Left hindlimb (tissue), 1 donor: ENCODE data around the gene CCNO.

Experiments
- DNase-seq: peaks from one replicate; pipeline ENCODE4 v3.0.0-alpha.2; 2018

Gene CCNO

GRCh38 chr5:55232985-55233928, at the start of gene CCNO:
TSS of gene CCNO (minus strand) at chr5:55233608. CDS start at chr5:55233523, 85 bp downstream.
- DNase-seq: peak; percentile 77

DNA sequence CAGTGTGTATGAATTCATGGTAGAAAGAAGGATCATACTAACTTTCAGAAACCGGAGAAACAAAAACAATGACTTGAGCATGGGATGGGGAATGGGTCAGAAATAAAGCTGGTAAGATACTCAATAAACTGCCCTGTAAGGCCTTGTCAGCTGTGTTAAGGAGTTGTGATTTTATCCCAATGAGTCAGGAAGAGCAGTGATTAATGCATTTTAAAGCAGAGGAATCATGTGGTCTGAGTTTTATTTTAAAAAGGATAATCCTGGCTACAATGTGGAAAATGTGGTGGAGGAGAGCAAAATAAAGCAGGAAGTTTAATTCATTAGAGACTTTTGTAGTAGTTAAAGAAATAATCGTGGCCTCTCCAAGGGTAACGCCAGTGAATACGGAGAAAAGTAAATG, 45.4 kb upstream of the CCNO start:
- no peak for DNase-seq

GRCh38 chr5:55276771-55277170, 43.4 kb upstream of the CCNO start:
- DNase-seq: no peak

- DNase-seq: no peak
Observed at GRCh38 chr5:55258339-55258738, 24.9 kb upstream of the CCNO start.

- DNase-seq: no peak
Observed at GRCh38 chr5:55254802-55255201, 21.4 kb upstream of the CCNO start.

DNA sequence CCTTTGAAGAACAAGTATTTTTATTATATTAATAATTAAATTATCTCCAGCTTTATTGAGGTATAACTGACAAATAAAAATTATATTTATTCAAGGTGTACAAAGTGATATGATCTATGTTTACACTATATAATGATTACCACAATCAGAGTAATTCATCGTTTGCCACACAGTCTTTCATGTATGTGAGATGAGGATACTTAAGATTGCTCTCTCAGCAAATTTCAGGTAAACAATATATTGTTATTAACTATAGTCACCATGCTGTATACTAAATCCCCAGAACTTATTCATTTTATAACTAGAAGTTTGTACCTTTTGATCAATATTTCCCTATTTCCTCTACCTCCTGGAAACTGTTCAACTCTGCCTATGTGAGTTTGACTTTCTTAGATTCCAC, 16.7 kb upstream of the CCNO start:
- no peak for DNase-seq

DNA sequence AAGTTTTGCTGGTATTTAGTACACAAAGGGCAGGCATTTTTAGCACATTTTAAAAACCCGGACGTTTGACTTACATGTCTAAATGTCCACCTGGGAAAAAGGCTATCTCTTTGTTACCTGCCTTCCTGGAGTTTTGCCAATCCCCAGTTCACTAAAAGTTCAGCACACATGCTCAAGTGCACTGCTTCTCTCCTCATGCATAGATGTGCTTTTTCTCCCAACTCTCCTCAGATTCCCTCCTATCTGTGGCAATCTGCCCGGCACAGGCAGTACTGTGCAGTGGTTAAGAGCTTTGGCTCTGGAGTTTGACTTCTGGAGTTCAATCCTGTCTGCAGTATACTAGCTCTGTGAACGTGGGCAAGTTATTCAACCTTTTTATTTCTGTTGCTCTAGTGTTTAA, 8.3 kb upstream of the CCNO start:
- DNase-seq: no peak

GRCh38 chr5:55236800-55237199, 3.4 kb upstream of the CCNO start:
- no peak for DNase-seq

GRCh38 chr5:55234121-55234700, 803 bp upstream of the CCNO start:
- no peak for DNase-seq

GRCh38 chr5:55232271-55232984, 980 bp downstream of the CCNO start:
- no peak for DNase-seq

- no peak for DNase-seq
Observed at GRCh38 chr5:55231919-55232270, 1.5 kb downstream of the CCNO start.

GRCh38 chr5:55231029-55231918, 2.1 kb downstream of the CCNO start:
- no peak for DNase-seq

- DNase-seq: no peak
Observed at GRCh38 chr5:55230086-55230629, 3.2 kb downstream of the CCNO start.

GRCh38 chr5:55227664-55228430, 5.6 kb downstream of the CCNO start:
- no peak for DNase-seq

DNA sequence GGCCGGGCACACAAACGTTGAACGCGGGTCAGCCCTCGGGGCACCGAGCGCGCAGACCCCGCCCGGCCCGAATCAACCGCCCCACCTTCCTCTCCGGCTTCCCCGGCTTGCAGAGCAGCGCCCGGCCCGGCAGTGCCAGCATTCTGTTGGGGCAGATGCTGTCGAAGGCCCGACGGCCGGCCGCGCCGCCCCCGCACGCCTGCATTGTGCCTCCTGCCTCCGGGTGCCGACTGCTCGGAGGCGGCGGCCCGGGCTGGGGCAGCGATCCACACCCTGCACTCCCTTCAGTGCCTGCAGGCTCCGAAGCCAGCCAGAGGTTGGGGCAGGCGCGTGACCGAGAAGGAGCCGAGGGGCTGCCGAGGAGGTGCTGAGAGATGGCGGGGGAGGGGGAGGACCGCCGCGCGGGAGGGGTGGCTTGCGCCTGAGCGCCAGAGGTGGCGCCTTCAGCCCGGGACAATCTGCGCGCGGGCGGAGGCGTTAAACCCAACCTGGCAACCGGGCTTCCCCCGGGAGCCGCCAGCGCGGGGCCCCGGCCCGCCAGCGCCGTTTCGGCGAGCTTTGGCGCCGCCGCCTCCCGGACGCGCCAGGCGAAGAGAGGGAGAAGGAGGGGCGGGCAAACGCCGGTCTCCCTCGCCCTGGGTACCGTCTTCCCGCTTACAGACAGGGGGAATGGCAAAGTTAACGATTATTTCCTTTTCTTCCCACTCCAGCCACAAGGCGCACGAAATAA, 6.3 kb downstream of the CCNO start, which contains the start of gene MCIDAS:
Gene MCIDAS, minus strand, starts transcription at position 382 of the 730 bp plus-strand sequence. Its CDS starts 177 bp downstream, at position 205.
- peak; percentile 50 for DNase-seq

GRCh38 chr5:55226027-55226933, 7.1 kb downstream of the CCNO start:
- peak; percentile 73 for DNase-seq

DNA sequence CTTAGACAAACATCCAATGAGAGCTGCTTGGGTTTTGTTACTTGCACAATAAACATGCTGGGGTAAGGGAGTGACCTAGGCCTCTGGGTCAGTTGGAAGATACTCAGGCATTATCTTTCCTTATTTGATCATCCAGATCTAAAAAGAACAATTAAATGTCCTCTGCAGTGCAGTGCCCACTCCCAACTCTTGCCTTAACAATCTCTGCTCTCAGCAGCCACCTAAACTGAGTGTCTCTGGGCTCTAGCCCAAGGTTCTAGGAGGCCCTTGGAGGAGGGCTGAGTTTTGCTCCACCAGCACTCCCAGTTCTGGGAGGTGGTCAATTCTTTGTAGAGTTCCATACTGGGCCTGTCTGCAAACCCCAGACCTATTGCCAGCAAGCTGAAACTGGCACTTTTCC, 8.1 kb downstream of the CCNO start:
- no peak for DNase-seq

GRCh38 chr5:55223812-55224240, 9.6 kb downstream of the CCNO start:
- DNase-seq: no peak

- DNase-seq: no peak
Observed at GRCh38 chr5:55222985-55223811, 10.2 kb downstream of the CCNO start.
